ENCODE data around the gene ACCS.

ACCS gene

DNA sequence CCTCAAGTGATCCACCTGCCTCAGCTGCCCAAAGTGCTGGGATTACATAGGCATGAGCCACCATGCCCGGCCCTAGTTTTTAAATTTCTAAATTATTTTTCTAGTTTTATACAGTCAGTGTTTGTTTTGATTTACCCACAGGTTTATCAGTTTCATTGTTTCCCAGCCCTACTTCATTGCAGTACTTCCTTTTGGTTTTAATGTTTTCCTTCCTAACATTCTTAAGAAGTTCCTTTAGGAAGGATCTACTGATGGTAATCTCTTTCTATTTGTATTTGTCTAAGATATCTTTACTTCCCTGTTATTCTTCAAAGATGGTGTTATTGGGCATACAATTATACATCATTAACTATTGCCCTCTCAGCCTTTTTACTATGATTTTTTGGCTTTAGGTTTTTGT, 24.5 kb downstream of the ACCS start:
- DNase-seq (ENCODE audit: low read depth in 2 of 2): no peak

DNA sequence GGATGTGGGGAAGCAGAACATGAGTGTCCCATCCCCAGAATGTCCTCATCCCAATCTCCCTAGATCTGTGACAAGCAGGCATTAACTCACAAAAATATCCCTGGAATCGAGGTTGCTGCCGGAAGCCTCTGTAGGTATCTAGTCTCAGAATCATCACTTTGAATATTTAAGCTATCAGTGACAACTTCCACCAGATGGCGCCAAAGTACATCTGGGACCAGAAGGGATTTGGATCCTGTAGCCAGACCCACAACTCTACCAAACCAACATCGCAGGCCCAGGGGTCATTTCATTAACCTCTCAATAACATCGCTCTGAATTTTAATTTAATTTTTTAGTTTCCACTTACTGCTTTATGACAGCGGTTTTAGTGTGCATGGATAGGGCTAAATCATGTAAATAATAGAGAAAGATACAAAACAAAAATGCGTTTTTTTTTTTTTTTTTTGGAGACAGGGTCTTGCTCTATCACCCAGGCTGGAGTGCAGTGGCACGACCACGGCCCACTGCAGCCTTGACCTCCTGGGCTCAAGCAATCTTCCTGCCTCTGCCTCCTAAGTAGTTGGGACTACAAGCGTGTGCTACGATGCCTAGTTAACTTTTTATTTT, 28.3 kb downstream of the ACCS start:
- peak; percentile 38 to 45 for DNase-seq (ENCODE audit: low read depth in 2 of 2)

DNA sequence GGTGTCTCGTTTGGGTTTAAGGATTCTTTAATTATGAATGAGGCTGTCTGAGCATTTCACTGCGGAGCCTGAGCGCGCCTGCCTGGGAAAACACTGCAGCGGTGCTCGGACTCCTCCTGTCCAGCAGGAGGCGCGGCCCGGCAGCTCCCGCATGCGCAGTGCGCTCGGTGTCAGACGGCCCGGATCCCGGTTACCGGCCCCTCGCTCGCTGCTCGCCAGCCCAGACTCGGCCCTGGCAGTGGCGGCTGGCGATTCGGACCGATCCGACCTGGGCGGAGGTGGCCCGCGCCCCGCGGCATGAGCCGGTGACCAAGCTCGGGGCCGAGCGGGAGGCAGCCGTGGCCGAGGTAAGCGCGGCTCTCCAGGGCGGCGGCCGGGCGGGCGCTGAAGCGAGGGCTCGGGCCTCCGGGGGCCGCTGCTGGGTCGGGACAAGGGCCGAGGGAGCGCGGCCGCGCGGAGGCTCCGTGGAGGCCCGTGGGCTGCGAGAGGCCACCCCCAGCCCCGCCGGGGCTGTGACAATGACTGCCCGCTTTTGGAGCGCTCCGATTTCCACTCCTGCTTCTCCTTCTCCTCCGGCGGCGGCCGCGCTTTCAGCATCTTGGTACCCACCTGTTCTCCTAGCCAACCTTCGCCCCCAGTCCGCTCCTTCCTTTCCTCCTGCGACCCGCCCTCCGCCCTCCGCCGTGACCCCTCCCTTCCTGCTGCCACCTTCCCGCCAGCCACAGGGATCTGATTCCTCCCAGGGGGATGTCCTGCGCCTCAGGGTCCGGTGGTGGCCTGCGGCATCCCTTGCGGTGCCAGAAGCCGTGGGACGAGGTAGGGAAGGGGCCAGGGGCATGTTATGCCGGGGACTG, 29.7 kb downstream of the ACCS start, which contains the start of gene EXT2:
TSS of gene EXT2 (plus strand) at position 173 of the 854 bp plus-strand sequence. CDS start 12,035 bp downstream, outside the sequence.
- peak; percentile 77 to 78 for DNase-seq (ENCODE audit: low read depth in 2 of 2)

DNA sequence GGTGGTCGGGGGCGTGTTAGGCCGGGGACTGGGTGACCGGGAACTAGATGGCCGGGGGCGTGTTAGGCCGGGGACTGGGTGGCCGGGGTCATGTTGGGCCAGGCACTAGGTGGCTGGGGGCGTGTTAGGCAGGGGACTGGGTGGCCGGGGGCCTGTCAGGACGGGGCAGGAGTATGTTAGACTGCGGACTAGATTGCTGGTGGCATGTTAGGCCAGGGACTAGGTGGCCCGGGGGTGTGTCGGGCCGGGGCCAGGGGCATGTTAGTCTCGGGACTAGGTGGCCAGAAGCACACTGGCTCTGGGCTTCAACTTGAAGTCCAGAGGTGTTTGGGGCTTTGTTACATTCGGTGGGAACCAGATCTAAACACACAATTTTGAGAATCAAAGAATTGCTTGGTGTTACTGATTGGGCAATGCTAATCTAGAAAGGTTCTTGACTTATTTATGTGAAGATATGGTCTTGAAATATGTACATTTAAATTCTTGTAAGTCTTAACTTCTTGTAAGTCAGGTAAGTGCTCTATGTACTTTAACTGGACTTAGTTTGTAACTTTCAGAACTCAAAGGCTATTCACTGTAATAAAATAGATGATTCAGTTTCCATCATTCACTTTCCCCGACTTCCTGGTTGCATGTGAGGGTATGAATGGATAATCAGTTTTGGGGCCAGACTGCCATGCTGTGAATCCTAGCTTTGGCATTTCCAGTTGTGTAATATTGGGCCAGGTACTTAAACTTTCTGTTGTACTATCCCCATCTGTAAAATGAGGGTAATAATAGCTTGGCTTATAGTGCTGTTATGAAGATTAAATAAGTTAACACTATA, 30.5 kb downstream of the ACCS start:
- DNase-seq (ENCODE audit: low read depth in 2 of 2): no peak

- DNase-seq (ENCODE audit: low read depth in 2 of 2): no peak
These were observed 31.8 kb downstream of the ACCS start for GRCh38 chr11:44097821-44098220.

- DNase-seq (ENCODE audit: low read depth in 2 of 2): no peak
These were observed 35.0 kb downstream of the ACCS start for GRCh38 chr11:44101098-44101497.

- DNase-seq (ENCODE audit: low read depth in 2 of 2): no peak
These were observed 38.6 kb downstream of the ACCS start for GRCh38 chr11:44104481-44105294.

DNA sequence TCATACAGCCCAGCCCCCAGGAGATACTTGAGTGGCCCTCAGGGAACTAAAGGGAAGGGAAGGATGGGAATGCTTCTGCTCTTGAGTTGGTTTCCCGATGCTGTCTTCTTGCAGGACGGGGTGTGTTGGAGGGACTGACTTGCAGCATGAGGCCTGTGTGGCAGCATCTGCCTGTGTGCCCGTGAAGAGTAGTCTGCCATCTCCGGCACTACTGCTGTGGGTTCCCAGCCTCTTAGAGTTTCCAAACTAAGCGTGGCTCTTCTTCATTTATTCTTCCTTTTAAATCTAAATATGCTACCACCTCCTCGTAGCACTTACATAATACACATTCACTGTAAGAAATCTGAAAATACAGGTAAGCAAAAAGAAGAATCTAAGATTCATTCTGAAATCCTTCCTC, 42.2 kb downstream of the ACCS start:
- DNase-seq (ENCODE audit: low read depth in 2 of 2): no peak

- DNase-seq (ENCODE audit: low read depth in 2 of 2): peak in 1 of 2 donors; percentile 32
These were observed 44.2 kb downstream of the ACCS start for GRCh38 chr11:44110231-44110679.

GRCh38 chr11:44112091-44112821, 46.2 kb downstream of the ACCS start:
- no peak for DNase-seq (ENCODE audit: low read depth in 2 of 2)

DNA sequence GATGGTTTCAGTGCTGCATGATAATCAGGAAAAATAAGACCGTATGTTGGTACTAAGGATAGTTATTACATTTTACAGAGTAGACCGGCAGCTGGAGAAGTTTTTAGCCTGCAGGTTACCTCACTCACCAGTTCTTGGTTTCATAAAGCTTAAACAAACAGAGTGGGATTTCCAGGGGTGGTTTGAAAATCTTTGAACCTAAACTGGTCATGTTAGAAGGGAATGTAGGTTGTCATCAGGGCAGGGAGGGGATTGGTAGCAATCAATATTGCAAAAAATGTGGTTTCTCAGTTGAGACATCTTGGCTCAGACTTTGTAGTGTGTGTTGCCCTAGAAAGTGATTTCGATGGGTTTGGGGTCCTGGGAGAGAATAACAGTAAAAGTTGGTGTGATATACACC, 46.9 kb downstream of the ACCS start:
- no peak for DNase-seq (ENCODE audit: low read depth in 2 of 2)

GRCh38 chr11:44113572-44113971, 47.5 kb downstream of the ACCS start:
- no peak for DNase-seq (ENCODE audit: low read depth in 2 of 2)

DNA sequence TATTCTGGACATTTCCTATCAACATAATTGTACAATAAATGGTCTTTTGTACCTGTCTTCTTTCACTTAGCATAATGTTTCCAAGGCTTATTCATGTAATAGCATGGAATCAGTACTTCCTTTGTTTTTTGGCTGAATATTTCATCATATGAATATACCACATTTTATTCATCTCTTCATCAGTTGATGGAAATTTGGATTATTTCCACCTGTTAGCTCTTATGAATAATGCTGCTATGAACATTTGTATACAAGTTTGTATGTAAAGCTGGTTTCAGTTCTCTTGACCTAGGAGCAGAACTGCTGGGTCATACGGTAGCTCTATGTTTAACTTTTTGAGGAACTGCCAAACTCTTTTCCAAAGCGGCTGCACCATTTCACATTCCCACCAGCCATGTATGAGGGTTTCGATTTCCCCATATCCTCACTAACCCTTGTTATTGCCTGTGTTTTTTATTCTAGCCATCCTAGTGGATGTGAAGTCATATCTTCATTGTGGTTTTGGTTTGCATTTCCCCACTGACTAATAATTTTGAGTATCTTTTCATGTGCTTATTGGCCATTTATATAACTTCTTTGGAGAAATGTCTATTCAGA, 50.3 kb downstream of the ACCS start:
- no peak for DNase-seq (ENCODE audit: low read depth in 2 of 2)

- no peak for DNase-seq (ENCODE audit: low read depth in 2 of 2)
These were observed 54.1 kb downstream of the ACCS start for GRCh38 chr11:44120169-44120568.

DNA sequence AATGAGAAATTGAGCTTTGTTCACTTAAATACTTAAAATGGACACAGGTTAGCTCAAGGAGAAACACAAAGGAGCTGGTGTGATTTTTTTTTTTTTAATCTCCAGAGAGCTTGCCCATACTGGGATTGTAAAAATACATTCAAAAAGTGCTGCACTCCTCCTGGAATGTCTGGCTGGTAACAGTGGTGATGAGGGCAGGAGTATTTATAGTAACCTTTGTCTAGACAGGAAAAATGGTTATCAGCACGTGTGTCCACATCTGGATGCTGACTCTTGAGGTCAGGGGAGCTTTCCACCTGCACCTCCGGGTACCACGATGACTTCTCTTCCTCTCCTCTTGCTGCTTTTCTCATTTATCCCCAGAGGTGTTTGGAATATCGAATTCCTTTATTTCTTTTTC, 59.5 kb downstream of the ACCS start:
- no peak for DNase-seq (ENCODE audit: low read depth in 2 of 2)

DNA sequence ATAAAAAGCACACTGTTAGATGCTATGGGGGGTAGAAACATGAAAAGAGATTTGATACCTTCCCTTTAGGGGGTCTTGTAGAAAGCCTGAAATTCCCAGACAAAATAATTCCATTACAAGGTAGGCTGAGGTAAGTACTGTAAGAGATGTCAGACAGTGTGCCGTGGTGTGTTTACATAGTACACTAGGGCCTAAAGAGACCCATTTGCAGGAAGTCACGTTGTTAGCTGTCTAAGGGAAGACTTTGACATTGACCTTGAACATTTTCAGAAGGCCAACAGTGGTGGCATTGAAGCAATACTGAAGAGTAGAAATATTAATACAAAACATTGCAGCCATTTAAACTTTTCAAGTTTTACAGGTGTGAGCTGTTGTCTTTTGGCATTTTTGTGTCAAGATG, 60.2 kb downstream of the ACCS start:
- DNase-seq (ENCODE audit: low read depth in 2 of 2): no peak

DNA sequence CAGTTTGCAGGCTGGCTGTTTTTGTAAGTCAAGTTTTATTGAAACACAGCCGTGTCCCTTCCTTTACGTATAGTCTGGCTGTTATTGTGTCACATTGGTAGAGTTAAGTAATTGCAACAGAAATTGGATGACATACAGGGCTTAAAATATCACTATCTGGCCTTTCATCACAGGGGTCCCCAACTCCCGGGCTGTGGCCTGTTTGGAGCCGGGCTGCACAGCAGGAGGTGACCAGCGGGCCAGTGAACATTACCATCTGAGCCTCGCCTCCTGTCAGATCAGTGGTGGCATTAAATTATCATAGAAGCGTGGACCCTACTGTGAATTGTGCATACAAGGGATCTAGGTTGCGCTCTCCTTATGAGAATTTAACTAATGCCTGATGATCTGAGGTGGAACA, 61.1 kb downstream of the ACCS start:
- no peak for DNase-seq (ENCODE audit: low read depth in 2 of 2)

- no peak for DNase-seq (ENCODE audit: low read depth in 2 of 2)
These were observed 62.7 kb downstream of the ACCS start for GRCh38 chr11:44128729-44129128.

GRCh38 chr11:44130751-44131150, 64.7 kb downstream of the ACCS start:
- DNase-seq (ENCODE audit: low read depth in 2 of 2): no peak

DNA sequence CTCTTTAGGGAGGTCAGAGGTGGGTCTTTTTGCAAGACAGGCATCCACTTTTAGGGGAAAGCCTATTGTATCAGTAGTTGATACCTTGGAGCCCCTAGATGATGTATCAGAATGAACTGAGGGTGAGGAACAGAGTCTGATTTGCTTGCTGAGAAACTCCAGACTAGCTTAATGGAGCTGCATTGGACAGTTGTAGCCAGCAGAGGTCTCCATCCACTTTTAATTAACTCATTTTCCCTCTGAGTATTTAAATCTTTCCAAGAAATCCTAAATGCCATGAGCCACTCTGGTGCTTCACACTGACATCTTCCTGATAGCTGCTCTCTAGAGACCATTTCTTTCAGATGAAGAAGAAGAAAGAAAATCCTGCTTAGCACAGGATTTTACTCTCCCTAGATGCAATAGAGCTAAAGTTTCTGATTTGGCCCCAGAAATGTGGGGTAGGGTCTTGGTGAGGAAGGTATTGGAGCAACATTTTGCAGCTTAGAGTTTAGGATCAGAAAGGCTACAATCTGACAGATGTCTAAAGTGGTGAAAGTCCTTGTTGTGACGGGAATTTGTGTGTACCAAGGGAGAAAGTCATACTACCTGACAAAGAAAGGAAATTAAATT, 67.4 kb downstream of the ACCS start:
- DNase-seq (ENCODE audit: low read depth in 2 of 2): no peak
